ENCODE results near the gene BDKRB1.
"Not testable (repeated sequence)": the region's sequence is repeated elsewhere in the genome, so short reads cannot be mapped to it uniquely, and the experiment has no call there.

The BDKRB1 gene

GRCh38 chr14:96233661-96234060 lies 22.3 kb upstream of the BDKRB1 start:
- no peak for DNase-seq (ENCODE audit: low read depth in 2 of 3, low spot score in 2 of 3)

GRCh38 chr14:96235426-96235825 lies 20.6 kb upstream of the BDKRB1 start:
- no peak for DNase-seq (ENCODE audit: low read depth in 2 of 3, low spot score in 2 of 3)

GRCh38 chr14:96237641-96238040 lies 18.4 kb upstream of the BDKRB1 start:
- DNase-seq (ENCODE audit: low read depth in 2 of 3, low spot score in 2 of 3), result no peak

- DNase-seq (ENCODE audit: low read depth in 2 of 3, low spot score in 2 of 3), result no peak
Observed at GRCh38 chr14:96238676-96239265, 17.2 kb upstream of the BDKRB1 start.

- DNase-seq (ENCODE audit: low read depth in 2 of 3, low spot score in 2 of 3), result no peak
Observed at GRCh38 chr14:96239711-96240141, 16.3 kb upstream of the BDKRB1 start.

GRCh38 chr14:96240641-96241040 lies 15.4 kb upstream of the BDKRB1 start:
- DNase-seq (ENCODE audit: low read depth in 2 of 3, low spot score in 2 of 3), result no peak

GRCh38 chr14:96242126-96242525 lies 13.9 kb upstream of the BDKRB1 start:
- DNase-seq (ENCODE audit: low read depth in 2 of 3, low spot score in 2 of 3), result no peak

GRCh38 chr14:96243785-96244184 lies 12.2 kb upstream of the BDKRB1 start:
- no peak for DNase-seq (ENCODE audit: low read depth in 2 of 3, low spot score in 2 of 3)

- DNase-seq (ENCODE audit: low read depth in 2 of 3, low spot score in 2 of 3), result not testable (repeated sequence)
Observed at GRCh38 chr14:96245074-96245473, 10.9 kb upstream of the BDKRB1 start.

GRCh38 chr14:96245710-96246538 lies 10.1 kb upstream of the BDKRB1 start:
- no peak for DNase-seq (ENCODE audit: low read depth in 2 of 3, low spot score in 2 of 3)

GRCh38 chr14:96246539-96246847 lies 9.5 kb upstream of the BDKRB1 start:
- DNase-seq (ENCODE audit: low read depth in 2 of 3, low spot score in 2 of 3), result no peak

GRCh38 chr14:96247031-96247430 lies 9.0 kb upstream of the BDKRB1 start:
- DNase-seq (ENCODE audit: low read depth in 2 of 3, low spot score in 2 of 3), result no peak

GRCh38 chr14:96249029-96249428 lies 7.0 kb upstream of the BDKRB1 start:
- DNase-seq (ENCODE audit: low read depth in 2 of 3, low spot score in 2 of 3), result no peak

GRCh38 chr14:96250485-96250884 lies 5.5 kb upstream of the BDKRB1 start:
- no peak for DNase-seq (ENCODE audit: low read depth in 2 of 3, low spot score in 2 of 3)

- no peak for DNase-seq (ENCODE audit: low read depth in 2 of 3, low spot score in 2 of 3)
Observed at GRCh38 chr14:96251656-96252155, 4.3 kb upstream of the BDKRB1 start.

- DNase-seq (ENCODE audit: low read depth in 2 of 3, low spot score in 2 of 3), result no peak
Observed at GRCh38 chr14:96252323-96252998, 3.5 kb upstream of the BDKRB1 start.

- no peak for DNase-seq (ENCODE audit: low read depth in 2 of 3, low spot score in 2 of 3)
Observed at GRCh38 chr14:96252999-96253539, 2.9 kb upstream of the BDKRB1 start.

GRCh38 chr14:96254687-96255086 lies 1.3 kb upstream of the BDKRB1 start:
- no peak for DNase-seq (ENCODE audit: low read depth in 2 of 3, low spot score in 2 of 3)

- DNase-seq (ENCODE audit: low read depth in 2 of 3, low spot score in 2 of 3), result no peak
Observed at GRCh38 chr14:96256407-96256806, 397 bp downstream of the BDKRB1 start.

- no peak for DNase-seq (ENCODE audit: low read depth in 2 of 3, low spot score in 2 of 3)
Observed at GRCh38 chr14:96257056-96257455, 1.0 kb downstream of the BDKRB1 start.

GRCh38 chr14:96257900-96258299 lies 1.9 kb downstream of the BDKRB1 start:
- no peak for DNase-seq (ENCODE audit: low read depth in 2 of 3, low spot score in 2 of 3)

GRCh38 chr14:96260341-96260821 lies 4.4 kb downstream of the BDKRB1 start:
- no peak for DNase-seq (ENCODE audit: low read depth in 2 of 3, low spot score in 2 of 3)

Data from activated CD8-positive, alpha-beta memory T cell treated with anti-CD3 and anti-CD28 coated beads for 48 hours (primary cell).